Small intestine (tissue), 7 donors: ENCODE measurements around the gene IL22. TPM values are rescaled to one million over a fixed set of nuclear protein-coding genes. Genes with fewer than 3 reads are reported as not detected.
A peak's percentile ranks its signal among the peaks of the same experiment; 100 is the strongest.
"Not testable (repeated sequence)": the region's sequence is repeated elsewhere in the genome, so short reads cannot be mapped to it uniquely, and the experiment has no call there.

ENCODE experiments used
- DNase-seq, 2 donors: peaks; one replicate each; pipeline versions ENCODE4 v3.0.0 to v3.0.0-alpha.2; 2013
- FAIRE-seq: peaks from 2 replicates; lab custom pipeline; 2012; peaks lifted over from hg19 to GRCh38; lab: Jason Lieb, UNC
- H3K27ac ChIP-seq, 3 donors: one replicate each; pipeline ENCODE4 v1.5.1; 2013; ENCODE audit warnings: low read length in 2 of 3, mild to moderate bottlenecking in 2 of 3, control low read depth in 1 of 3, inconsistent platforms in 1 of 3, low read depth in 1 of 3, moderate library complexity in 1 of 3
- H3K27me3 ChIP-seq, 3 donors: one replicate each; pipeline ENCODE4 v1.6.1; 2013; ENCODE audit warnings: low read length in 3 of 3, inconsistent platforms in 1 of 3; ENCODE audit not compliant: control insufficient read depth in 3 of 3, insufficient read depth in 3 of 3
- H3K36me3 ChIP-seq, 3 donors: one replicate each; pipeline ENCODE4 v1.6.1; 2013; ENCODE audit warnings: low read length in 3 of 3, inconsistent platforms in 1 of 3, low read depth in 1 of 3, mild to moderate bottlenecking in 1 of 3, moderate library complexity in 1 of 3; ENCODE audit not compliant: control insufficient read depth in 3 of 3, insufficient read depth in 2 of 3
- H3K4me1 ChIP-seq, 3 donors: one replicate each; pipeline ENCODE4 v1.6.1; 2013; ENCODE audit warnings: low read length in 2 of 3, inconsistent platforms in 1 of 3, low read depth in 1 of 3, mild to moderate bottlenecking in 1 of 3, moderate library complexity in 1 of 3; ENCODE audit not compliant: control insufficient read depth in 3 of 3, insufficient read depth in 2 of 3
- H3K4me3 ChIP-seq, 3 donors: one replicate each; pipeline ENCODE4 v1.5.1; 2013; ENCODE audit warnings: low read length in 3 of 3, control low read depth in 1 of 3, inconsistent platforms in 1 of 3, low read depth in 1 of 3, mild to moderate bottlenecking in 1 of 3, moderate library complexity in 1 of 3
- H3K9me3 ChIP-seq, 2 donors: one replicate each; pipeline ENCODE4 v1.6.1; 2013; ENCODE audit warnings: low read depth in 1 of 2, low read length in 1 of 2; ENCODE audit not compliant: control insufficient read depth in 2 of 2, insufficient read depth in 1 of 2
- WGBS, 3 donors: extraction: QIAGEN DNeasy Blood & Tissue Kit; methylation state at CpG; one replicate each; pipeline ENCODE4 v1.1.7; 2013; 5-methylcytosine and 5-hydroxymethylcytosine counted together
- polyA plus RNA-seq, 4 donors: library from polyadenylated mRNA; stranded (reverse) in 3 of 4; unstranded in 1 of 4; fragments of 200-250 nt in 3 of 4; fragments of 120-200 nt in 1 of 4; gene quantifications; one replicate each; pipeline versions ENCODE4 v1.2.1 to v1.2.3, GENCODE V29; 2013
- donor health status: healthy with polysubstance abuse.
- donor health status: control.
- donor health status: control.
- donor health status: Bipolar disorder and iron deficiency.
- donor health status: healthy.

The IL22 gene
- polyA plus RNA-seq, 4 donors = not detected

- 67 to 79% (median 68%) methylated on average over 1 of the region's 1 CpG for WGBS, 3 donors
- Histone ChIP-seq H3K9me3 (no peaks in the 10 kb centered on the region), H3K27ac (no peak overlapping the region), H3K4me1 (no peaks in the 10 kb centered on the region), H3K36me3 (no peaks in the 10 kb centered on the region), H3K4me3 (no peak overlapping the region), H3K27me3 (no peaks in the 10 kb centered on the region)
- no peak for FAIRE-seq
- no peak for DNase-seq
Measured at GRCh38 chr12:68221497-68221896, 31.9 kb downstream of the IL22 start.

GRCh38 chr12:68210875-68211274 is 42.5 kb downstream of the IL22 start:
- WGBS, 3 donors = 83 to 89% (median 85%) methylated on average over 2 of the region's 2 CpGs
- no peaks in the 10 kb centered on the region for H3K4me1 ChIP-seq
- H3K9me3 ChIP-seq = no peaks in the 10 kb centered on the region
- H3K4me3 ChIP-seq = no peak overlapping the region
- no peak for DNase-seq
- no peak overlapping the region for H3K27ac ChIP-seq
- H3K27me3 ChIP-seq = no peaks in the 10 kb centered on the region
- no peak for FAIRE-seq
- H3K36me3 ChIP-seq = no peaks in the 10 kb centered on the region

GRCh38 chr12:68209048-68209728 is 44.2 kb downstream of the IL22 start:
- not testable (repeated sequence) for DNase-seq, H3K27ac ChIP-seq, H3K9me3 ChIP-seq, H3K4me1 ChIP-seq, H3K27me3 ChIP-seq, H3K36me3 ChIP-seq, H3K4me3 ChIP-seq, FAIRE-seq
- 50 to 58% (median 56%) methylated on average over 12 of the region's 12 CpGs for WGBS, 3 donors

- FAIRE-seq = no peak
- H3K27ac ChIP-seq = no peak overlapping the region
Measured at GRCh38 chr12:68207276-68207675, 46.1 kb downstream of the IL22 start.

GRCh38 chr12:68206446-68206845 is 47.0 kb downstream of the IL22 start:
- DNase-seq = no peak
- no peak overlapping the region for H3K4me3 ChIP-seq
- no peaks in the 10 kb centered on the region for H3K9me3 ChIP-seq
- H3K4me1 ChIP-seq = no peaks in the 10 kb centered on the region
- 5 to 20% (median 13%) methylated on average over 1 of the region's 1 CpG for WGBS, 3 donors
- no peak for FAIRE-seq
- H3K27ac ChIP-seq = no peak overlapping the region
- no peaks in the 10 kb centered on the region for H3K27me3 ChIP-seq
- no peaks in the 10 kb centered on the region for H3K36me3 ChIP-seq

More at GRCh38 chr12:68207276-68207675, 46.1 kb downstream of the IL22 start:
- no peaks in the 10 kb centered on the region for H3K27me3 ChIP-seq
- H3K4me1 ChIP-seq = no peaks in the 10 kb centered on the region
- H3K4me3 ChIP-seq = no peak overlapping the region
- no peak for DNase-seq
- no peaks in the 10 kb centered on the region for H3K36me3 ChIP-seq
- no peaks in the 10 kb centered on the region for H3K9me3 ChIP-seq

GRCh38 chr12:68203460-68203875 is 49.9 kb downstream of the IL22 start:
- Histone ChIP-seq H3K9me3 (no peaks in the 10 kb centered on the region), H3K4me1 (no peaks in the 10 kb centered on the region), H3K36me3 (no peaks in the 10 kb centered on the region), H3K27ac (no peak overlapping the region), H3K4me3 (no peak overlapping the region), H3K27me3 (no peaks in the 10 kb centered on the region)
- 13 to 34% (median 22%) methylated on average over 5 of the region's 5 CpGs for WGBS, 3 donors
- DNase-seq (peak in 1 of 2 donors; percentile 4), FAIRE-seq (no peak)

GRCh38 chr12:68200854-68201253 is 52.5 kb downstream of the IL22 start:
- Histone ChIP-seq H3K4me3 (no peak overlapping the region), H3K4me1 (no peaks in the 10 kb centered on the region), H3K27ac (no peak overlapping the region), H3K9me3 (no peaks in the 10 kb centered on the region), H3K36me3 (no peaks in the 10 kb centered on the region), H3K27me3 (no peaks in the 10 kb centered on the region)
- WGBS, 3 donors = 63 to 64% (median 64%) methylated on average over 2 of the region's 2 CpGs
- DNase-seq (no peak), FAIRE-seq (no peak)

- no peak for DNase-seq
- no peak for FAIRE-seq
- 72 to 89% (median 78%) methylated on average over 1 of the region's 1 CpG for WGBS, 3 donors
- Histone ChIP-seq H3K27ac (no peak overlapping the region), H3K4me1 (no peaks in the 10 kb centered on the region), H3K4me3 (no peak overlapping the region), H3K9me3 (no peaks in the 10 kb centered on the region), H3K27me3 (no peaks in the 10 kb centered on the region), H3K36me3 (no peaks in the 10 kb centered on the region)
Measured at GRCh38 chr12:68199127-68199526, 54.3 kb downstream of the IL22 start.
